H9 (cell line): Measurements from ENCODE around the gene HDAC7. TPM values are rescaled to one million over a fixed set of nuclear protein-coding genes. Genes with fewer than 3 reads are reported as not detected.

Experiments used
- DNase-seq: peaks from one replicate; pipeline ENCODE4 v3.0.0-alpha.2; 2017
- H2AFZ ChIP-seq: one replicate; pipeline ENCODE4 v1.6.1; 2013; ENCODE audit warnings: mild to moderate bottlenecking, low read length, control low read depth, moderate library complexity
- H2AK5ac ChIP-seq: 2 replicates; pipeline ENCODE4 v1.6.1; 2013; ENCODE audit warnings: low read length, control low read depth, mixed read lengths; ENCODE audit not compliant: insufficient read length
- H2BK120ac ChIP-seq: one replicate; pipeline ENCODE4 v1.6.1; 2013; ENCODE audit warnings: low read depth, mild to moderate bottlenecking, low read length, control low read depth, inconsistent platforms; ENCODE audit not compliant: poor library complexity, severe bottlenecking
- H2BK12ac ChIP-seq: 2 replicates; pipeline ENCODE4 v1.6.1; 2013; ENCODE audit warnings: low read length, control low read depth, mixed read lengths, low read depth; ENCODE audit not compliant: insufficient read length
- H2BK15ac ChIP-seq: 2 replicates; pipeline ENCODE4 v1.6.1; 2013; ENCODE audit warnings: low read depth, low read length, control low read depth
- H2BK20ac ChIP-seq: one replicate; pipeline ENCODE4 v1.6.1; 2013; ENCODE audit warnings: low read depth, mild to moderate bottlenecking, low read length, control low read depth, inconsistent platforms; ENCODE audit not compliant: poor library complexity, severe bottlenecking
- H2BK5ac ChIP-seq: 2 replicates; pipeline ENCODE4 v1.6.1; 2013; ENCODE audit warnings: low read length, control low read depth, mixed read lengths; ENCODE audit not compliant: insufficient read length
- H3K14ac ChIP-seq: 2 replicates; pipeline ENCODE4 v1.6.1; 2013; ENCODE audit warnings: low read length, control low read depth; ENCODE audit not compliant: insufficient read depth
- H3K18ac ChIP-seq: 2 replicates; pipeline ENCODE4 v1.6.1; 2013; ENCODE audit warnings: low read depth, mild to moderate bottlenecking, mixed read lengths, low read length, control low read depth; ENCODE audit not compliant: insufficient read length
- H3K23ac ChIP-seq: 2 replicates; pipeline ENCODE4 v1.6.1; 2013; ENCODE audit warnings: low read length, control low read depth, mixed read lengths, low read depth; ENCODE audit not compliant: insufficient read length
- H3K23me2 ChIP-seq: 2 replicates; pipeline ENCODE4 v1.6.1; 2013; ENCODE audit warnings: low read depth, mild to moderate bottlenecking, mixed read lengths, low read length, control low read depth; ENCODE audit not compliant: insufficient read length, poor library complexity, severe bottlenecking
- H3K27ac ChIP-seq: 2 replicates; pipeline ENCODE4 v1.5.1; 2013; ENCODE audit warnings: low read length, control low read depth, mixed read lengths, low read depth; ENCODE audit not compliant: insufficient read length
- H3K27me3 ChIP-seq: 2 replicates; pipeline ENCODE4 v1.6.1; 2013; ENCODE audit warnings: low read length, control low read depth, inconsistent platforms; ENCODE audit not compliant: insufficient read depth
- H3K4ac ChIP-seq: 2 replicates; pipeline ENCODE4 v1.6.1; 2013; ENCODE audit warnings: low read depth, mild to moderate bottlenecking, control low read depth, inconsistent platforms, low read length, moderate library complexity
- H3K4me1 ChIP-seq: 2 replicates; pipeline ENCODE4 v1.6.1; 2013; ENCODE audit warnings: low read length, control low read depth, inconsistent platforms; ENCODE audit not compliant: insufficient read depth
- H3K4me2 ChIP-seq: 2 replicates; pipeline ENCODE4 v1.6.1; 2013; ENCODE audit warnings: low read length, control low read depth, mixed read lengths; ENCODE audit not compliant: insufficient read length, insufficient read depth
- H3K56ac ChIP-seq: 2 replicates; pipeline ENCODE4 v1.6.1; 2013; ENCODE audit warnings: low read depth, mild to moderate bottlenecking, mixed read lengths, low read length, control low read depth; ENCODE audit not compliant: insufficient read length
- H3K79me1 ChIP-seq: 2 replicates; pipeline ENCODE4 v1.6.1; 2013; ENCODE audit warnings: low read depth, mild to moderate bottlenecking, moderate library complexity, low read length, control low read depth, inconsistent platforms; ENCODE audit not compliant: insufficient read depth, poor library complexity, severe bottlenecking
- H3K79me2 ChIP-seq: 2 replicates; pipeline ENCODE4 v1.6.1; 2013; ENCODE audit warnings: low read length, control low read depth, inconsistent platforms; ENCODE audit not compliant: insufficient read depth
- H3K9ac ChIP-seq: 2 replicates; pipeline ENCODE4 v1.6.1; 2013; ENCODE audit warnings: low read length, control low read depth, mixed read lengths; ENCODE audit not compliant: insufficient read length; ENCODE audit errors: extremely low read depth
- H3K9me3 ChIP-seq: one replicate; pipeline ENCODE4 v1.6.1; 2013; ENCODE audit warnings: low read depth, low read length, inconsistent platforms; ENCODE audit not compliant: control insufficient read depth
- H3T11ph ChIP-seq: one replicate; pipeline ENCODE4 v1.6.1; 2013; ENCODE audit warnings: mild to moderate bottlenecking, low read length, control low read depth, inconsistent platforms
- H4K20me1 ChIP-seq: one replicate; pipeline ENCODE4 v1.6.1; 2013; ENCODE audit not compliant: control insufficient read depth, insufficient read length, insufficient read depth
- H4K5ac ChIP-seq: 2 replicates; pipeline ENCODE4 v1.6.1; 2013; ENCODE audit warnings: low read depth, mild to moderate bottlenecking, mixed read lengths, low read length, control low read depth; ENCODE audit not compliant: insufficient read length
- H4K8ac ChIP-seq: replicated peaks from 2 replicates; pipeline ENCODE4 v1.6.1; 2013; ENCODE audit warnings: low read length, control low read depth, mixed read lengths, low read depth; ENCODE audit not compliant: insufficient read length
- H4K91ac ChIP-seq: 2 replicates; pipeline ENCODE4 v1.6.1; 2013; ENCODE audit warnings: low read depth, mild to moderate bottlenecking, moderate library complexity, mixed read lengths, low read length, control low read depth; ENCODE audit not compliant: insufficient read length
- H3K27ac Mint-ChIP-seq, 3 experiments: 2 replicates in 2 of 3; 3 replicates in 1 of 3; pipeline ENCODE4 v1.8.0; 2020 to 2021; ENCODE audit warnings: mixed read lengths in 3 of 3, mild to moderate bottlenecking in 1 of 3, moderate library complexity in 1 of 3
- H3K27me3 Mint-ChIP-seq: 2 replicates; pipeline ENCODE4 v1.8.0; 2021; ENCODE audit warnings: low read depth, mild to moderate bottlenecking, moderate library complexity, mixed read lengths
- H3K36me3 Mint-ChIP-seq, 3 experiments: 2 replicates in 2 of 3; 3 replicates in 1 of 3; pipeline ENCODE4 v1.8.0; 2020 to 2021; ENCODE audit warnings: low read depth in 3 of 3, mixed read lengths in 3 of 3; ENCODE audit not compliant: insufficient read depth in 1 of 3
- H3K4me1 Mint-ChIP-seq, 2 experiments: 2 replicates each; pipeline ENCODE4 v1.8.0; 2020; ENCODE audit warnings: mixed read lengths in 2 of 2
- H3K4me3 Mint-ChIP-seq, 2 experiments: 2 replicates in 1 of 2; 3 replicates in 1 of 2; pipeline ENCODE4 v1.8.0; 2020 to 2021; ENCODE audit warnings: mild to moderate bottlenecking in 2 of 2, mixed read lengths in 2 of 2, moderate library complexity in 1 of 2
- H3K9me3 Mint-ChIP-seq, 2 experiments: 2 replicates in 1 of 2; 3 replicates in 1 of 2; pipeline ENCODE4 v1.8.0; 2020; ENCODE audit warnings: mild to moderate bottlenecking in 2 of 2, mixed read lengths in 2 of 2, moderate library complexity in 1 of 2
- CTCF ChIP-seq: fragments of 200-600 bp; sonication (generic); conservative IDR thresholded peaks from 3 replicates; pipeline ENCODE4 v1.8.0; 2021; ENCODE audit warnings: antibody characterized with exemption, mild to moderate bottlenecking
- WGBS: extraction: QIAGEN DNeasy Blood & Tissue Kit; methylation state at CpG from one replicate; pipeline ENCODE4 v1.1.7; 2013; ENCODE audit warnings: missing lambda C conversion rate, low lambda C conversion rate, mixed read lengths; ENCODE audit not compliant: insufficient read length; ENCODE audit errors: extremely low coverage; 5-methylcytosine and 5-hydroxymethylcytosine counted together
- total RNA-seq: library from RNA; stranded (reverse); gene quantifications from 2 replicates; pipeline ENCODE4 v1.2.1, GENCODE V29; 2021

Gene HDAC7
- total RNA-seq, 1 experiment from 2014 or later, result 72.1 TPM

DNA sequence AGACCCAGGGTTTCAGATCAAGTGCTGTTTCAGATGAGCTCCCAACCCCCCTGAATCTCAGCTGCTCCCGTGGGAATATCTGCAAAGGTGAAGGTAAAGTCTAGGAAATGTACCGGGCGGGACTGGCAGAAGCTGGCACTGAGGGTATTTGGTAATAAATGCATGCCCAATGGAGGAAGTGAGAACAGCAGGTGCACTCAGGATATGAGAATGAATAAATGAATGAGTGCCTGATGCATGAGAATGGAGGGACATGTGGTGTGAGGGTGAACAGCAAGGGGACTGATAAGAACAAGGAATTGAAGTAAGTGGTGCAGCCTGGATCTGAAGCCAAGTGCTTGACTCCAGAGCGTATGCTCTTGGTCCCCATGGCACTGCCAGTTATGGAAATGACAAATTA lies 72.6 kb downstream of the HDAC7 start:
- H4K20me1 ChIP-seq, result no peaks in the 10 kb centered on the region
- no peak overlapping the region for H4K91ac ChIP-seq
- H3K23ac ChIP-seq, result no peak overlapping the region
- no peak overlapping the region for H3K4me3 Mint-ChIP-seq
- no peak overlapping the region for H2BK12ac ChIP-seq
- no peak overlapping the region for H3K56ac ChIP-seq
- H4K5ac ChIP-seq, result no peak overlapping the region
- WGBS, result no CpG with 5 or more reads among the region's 4 CpGs
- H3K27me3 Mint-ChIP-seq, result peaks cover 7% of the 10 kb centered on the region
- no peak overlapping the region for H3T11ph ChIP-seq
- peaks cover 4% of the 10 kb centered on the region; the same call in 1 of the 2 replicates for H3K4me1 ChIP-seq
- no peak overlapping the region for H3K14ac ChIP-seq
- peaks cover 0 to 10% (median 2%) of the 10 kb centered on the region in 3 experiments; a peak in 3 of 7 replicates for H3K36me3 Mint-ChIP-seq
- no peak overlapping the region for H3K27ac ChIP-seq
- no peak overlapping the region for H3K27ac Mint-ChIP-seq
- no peak overlapping the region for H2BK5ac ChIP-seq
- no peak overlapping the region for H3K18ac ChIP-seq
- H4K8ac ChIP-seq, result no peak overlapping the region
- no peak overlapping the region for H3K4me2 ChIP-seq
- H3K9me3 ChIP-seq, result no peaks in the 10 kb centered on the region
- DNase-seq, result no peak
- no peak for TF ChIP-seq CTCF
- H3K23me2 ChIP-seq, result no peaks in the 10 kb centered on the region
- H3K27me3 ChIP-seq, result no peaks in the 10 kb centered on the region
- H3K79me2 ChIP-seq, result no peaks in the 10 kb centered on the region
- no peak overlapping the region for H2BK120ac ChIP-seq
- peaks cover 23 to 27% of the 10 kb centered on the region in 2 experiments for H3K4me1 Mint-ChIP-seq
- H3K79me1 ChIP-seq, result no peaks in the 10 kb centered on the region
- H3K9me3 Mint-ChIP-seq, result no peaks in the 10 kb centered on the region
- H2BK15ac ChIP-seq, result no peak overlapping the region
- no peak overlapping the region for H2BK20ac ChIP-seq
- H2AFZ ChIP-seq, result no peak overlapping the region
- no peak overlapping the region for H2AK5ac ChIP-seq
- no peak overlapping the region for H3K4ac ChIP-seq
- no peak overlapping the region for H3K9ac ChIP-seq
